ENCODE measurements around the gene CLBA1. TPM values are rescaled to one million over a fixed set of nuclear protein-coding genes. Genes with fewer than 3 reads are reported as not detected.
A peak's percentile ranks its signal among the peaks of the same experiment; 100 is the strongest.
"Not testable (repeated sequence)": the region's sequence is repeated elsewhere in the genome, so short reads cannot be mapped to it uniquely, and the experiment has no call there.

CLBA1 gene
- total RNA-seq, 1 donor from 2014 or later: 6.4 TPM

- no peak for DNase-seq
These were observed 37.6 kb downstream of the CLBA1 start for GRCh38 chr14:105023144-105023543.

- no peak for DNase-seq
These were observed 38.3 kb downstream of the CLBA1 start for GRCh38 chr14:105023791-105024480.

GRCh38 chr14:105025429-105025828, 39.8 kb downstream of the CLBA1 start:
- DNase-seq: no peak

- no peak for DNase-seq
These were observed 40.6 kb downstream of the CLBA1 start for GRCh38 chr14:105026033-105026785.

GRCh38 chr14:105026802-105027563, 41.4 kb downstream of the CLBA1 start:
- DNase-seq: peak; percentile 57

- DNase-seq: not testable (repeated sequence)
These were observed 42.1 kb downstream of the CLBA1 start for GRCh38 chr14:105027718-105028117.

GRCh38 chr14:105028251-105028927, 42.8 kb downstream of the CLBA1 start:
- DNase-seq: no peak

- DNase-seq: no peak
These were observed 43.8 kb downstream of the CLBA1 start for GRCh38 chr14:105029402-105029801.

GRCh38 chr14:105030194-105030593, 44.6 kb downstream of the CLBA1 start:
- DNase-seq: no peak

GRCh38 chr14:105030836-105031396, 45.3 kb downstream of the CLBA1 start:
- no peak for DNase-seq

- DNase-seq: not testable (repeated sequence)
These were observed 46.9 kb downstream of the CLBA1 start for GRCh38 chr14:105032451-105032901.

- not testable (repeated sequence) for DNase-seq
These were observed 47.9 kb downstream of the CLBA1 start for GRCh38 chr14:105033412-105033900.

- no peak for DNase-seq
These were observed 48.9 kb downstream of the CLBA1 start for GRCh38 chr14:105034315-105035039.

GRCh38 chr14:105035616-105036015, 50.0 kb downstream of the CLBA1 start:
- DNase-seq: not testable (repeated sequence)

- no peak for DNase-seq
These were observed 54.0 kb downstream of the CLBA1 start for GRCh38 chr14:105039458-105040205.

- DNase-seq: no peak
These were observed 56.5 kb downstream of the CLBA1 start for GRCh38 chr14:105041841-105042765.

GRCh38 chr14:105042813-105043212, 57.2 kb downstream of the CLBA1 start:
- DNase-seq: no peak

- no peak for DNase-seq
These were observed 58.1 kb downstream of the CLBA1 start for GRCh38 chr14:105043641-105044040.
